GM10266 (cell line): ENCODE measurements around the gene APOBEC2.

Experiments
- DNase-seq: peaks from one replicate; pipeline ENCODE4 v3.0.0; 2012; ENCODE audit errors: extremely low spot score
- TF ChIP-seq, protein P1 (sequence below): IDR thresholded peaks from 2 replicates; pipeline ENCODE4 v1.5.1; 2012; ENCODE audit warnings: mild to moderate bottlenecking, low read depth; ENCODE audit not compliant: control insufficient read depth, insufficient read depth; ENCODE audit errors: missing control alignments

Gene APOBEC2

DNA sequence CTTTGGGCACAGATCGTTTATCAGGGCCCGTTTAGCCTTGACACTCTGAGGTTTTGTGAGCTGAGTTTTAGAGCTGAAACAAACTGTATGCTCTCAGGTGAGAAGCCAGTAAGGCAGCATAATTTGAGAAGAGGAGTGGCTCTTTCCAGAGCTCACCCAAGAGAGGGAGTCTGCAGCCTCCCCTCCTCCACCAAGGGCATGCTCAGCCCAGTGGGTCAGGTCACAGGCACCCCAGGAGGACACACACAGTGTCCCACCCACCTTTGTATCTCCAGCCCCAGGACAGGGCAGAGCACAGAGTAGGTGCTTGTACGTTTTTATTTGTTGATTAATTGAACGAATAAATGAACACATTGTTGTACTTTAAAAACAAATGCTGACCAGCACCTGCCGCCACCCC is 7.3 kb upstream of the APOBEC2 start:
- TF ChIP-seq, protein P1, sequence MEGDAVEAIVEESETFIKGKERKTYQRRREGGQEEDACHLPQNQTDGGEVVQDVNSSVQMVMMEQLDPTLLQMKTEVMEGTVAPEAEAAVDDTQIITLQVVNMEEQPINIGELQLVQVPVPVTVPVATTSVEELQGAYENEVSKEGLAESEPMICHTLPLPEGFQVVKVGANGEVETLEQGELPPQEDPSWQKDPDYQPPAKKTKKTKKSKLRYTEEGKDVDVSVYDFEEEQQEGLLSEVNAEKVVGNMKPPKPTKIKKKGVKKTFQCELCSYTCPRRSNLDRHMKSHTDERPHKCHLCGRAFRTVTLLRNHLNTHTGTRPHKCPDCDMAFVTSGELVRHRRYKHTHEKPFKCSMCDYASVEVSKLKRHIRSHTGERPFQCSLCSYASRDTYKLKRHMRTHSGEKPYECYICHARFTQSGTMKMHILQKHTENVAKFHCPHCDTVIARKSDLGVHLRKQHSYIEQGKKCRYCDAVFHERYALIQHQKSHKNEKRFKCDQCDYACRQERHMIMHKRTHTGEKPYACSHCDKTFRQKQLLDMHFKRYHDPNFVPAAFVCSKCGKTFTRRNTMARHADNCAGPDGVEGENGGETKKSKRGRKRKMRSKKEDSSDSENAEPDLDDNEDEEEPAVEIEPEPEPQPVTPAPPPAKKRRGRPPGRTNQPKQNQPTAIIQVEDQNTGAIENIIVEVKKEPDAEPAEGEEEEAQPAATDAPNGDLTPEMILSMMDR: no peak
- DNase-seq: no peak

DNA sequence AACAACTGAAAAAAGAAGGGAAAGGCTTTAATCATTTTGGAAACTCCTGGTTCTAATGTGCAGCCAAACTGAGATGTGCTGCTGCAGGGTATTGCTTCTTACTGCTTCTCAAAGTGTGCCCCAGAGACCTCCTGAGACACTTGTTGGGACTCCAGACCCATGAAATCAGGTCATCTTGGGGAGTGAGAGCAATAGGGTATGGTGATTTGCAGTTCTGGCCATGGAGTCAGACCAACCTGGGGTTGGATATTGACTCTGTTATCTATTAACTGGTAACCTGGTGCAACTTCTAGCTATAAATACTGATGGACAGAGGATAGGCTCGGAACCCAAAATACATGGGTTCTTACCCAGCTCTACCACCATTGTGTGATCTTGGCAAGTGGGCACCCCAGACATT is 6.9 kb upstream of the APOBEC2 start:
- TF ChIP-seq, protein P1: no peak
- DNase-seq: no peak

DNA sequence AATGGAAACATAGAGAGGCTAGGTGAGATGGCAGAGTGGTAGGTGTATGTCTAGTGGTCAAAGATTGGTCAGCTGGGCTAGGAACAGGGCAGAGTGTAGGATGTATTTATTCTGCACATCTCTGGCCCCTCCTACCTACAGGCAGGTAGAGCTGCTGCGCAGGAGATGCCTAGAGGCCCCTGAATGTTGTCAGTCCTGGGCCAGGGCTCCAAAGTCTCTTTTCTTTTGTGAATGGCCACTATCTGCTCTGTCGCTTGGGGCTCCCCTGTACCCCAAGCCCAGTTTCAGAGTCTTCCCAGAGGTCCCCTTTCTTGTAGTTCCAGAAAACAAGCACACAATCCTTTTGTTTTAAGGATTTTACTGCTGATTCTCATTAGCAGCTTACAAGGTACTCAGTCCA is 5.7 kb upstream of the APOBEC2 start:
- TF ChIP-seq, protein P1: no peak
- DNase-seq: no peak

DNA sequence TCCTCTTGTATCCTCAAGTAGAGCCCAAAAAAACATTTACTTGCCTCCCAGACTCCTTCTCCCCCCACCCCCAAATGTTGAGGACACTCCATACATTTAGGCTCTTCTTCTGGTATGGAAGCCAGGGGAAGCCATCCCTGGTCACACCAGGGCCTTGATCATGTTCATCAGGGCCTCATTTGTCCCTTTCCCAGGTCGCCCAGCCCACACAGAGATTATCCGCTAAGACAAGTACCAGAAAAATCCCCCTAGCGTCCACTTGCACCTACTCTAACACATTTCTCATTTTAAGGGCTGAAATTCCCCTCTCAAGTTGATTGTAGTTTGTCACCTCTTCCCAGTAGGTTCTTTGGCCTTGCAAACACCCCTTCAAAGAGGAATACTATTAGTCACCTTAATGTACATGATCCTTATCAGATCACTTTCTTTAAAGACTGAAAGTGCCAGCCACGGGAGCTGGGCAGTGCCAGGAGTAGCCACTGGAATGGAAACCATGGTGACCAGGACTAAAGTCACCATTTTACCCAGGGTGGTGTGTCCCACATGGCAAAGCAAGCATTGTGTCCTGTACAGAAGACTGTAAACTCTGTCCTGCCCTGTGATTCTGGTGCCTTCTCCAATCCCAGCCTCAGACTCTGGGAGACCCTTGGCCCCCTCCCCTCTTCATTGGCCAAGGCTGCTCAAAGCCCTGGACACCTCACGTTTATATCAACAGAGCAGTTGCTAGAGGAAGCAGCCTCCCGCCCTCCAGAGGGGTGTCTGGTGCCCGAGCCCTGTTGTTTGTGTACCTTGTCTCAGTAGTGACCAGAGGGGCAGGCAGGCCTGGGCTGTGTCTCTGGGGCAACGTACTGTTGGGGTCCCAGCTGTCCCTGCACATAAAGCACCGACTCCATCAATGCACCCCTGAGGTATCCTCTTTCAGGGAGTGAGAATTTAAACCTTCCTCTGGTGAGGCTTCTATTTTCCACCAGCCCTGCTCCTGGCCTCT is 5.0 kb upstream of the APOBEC2 start:
- TF ChIP-seq, protein P1: no peak
- no peak for DNase-seq

DNA sequence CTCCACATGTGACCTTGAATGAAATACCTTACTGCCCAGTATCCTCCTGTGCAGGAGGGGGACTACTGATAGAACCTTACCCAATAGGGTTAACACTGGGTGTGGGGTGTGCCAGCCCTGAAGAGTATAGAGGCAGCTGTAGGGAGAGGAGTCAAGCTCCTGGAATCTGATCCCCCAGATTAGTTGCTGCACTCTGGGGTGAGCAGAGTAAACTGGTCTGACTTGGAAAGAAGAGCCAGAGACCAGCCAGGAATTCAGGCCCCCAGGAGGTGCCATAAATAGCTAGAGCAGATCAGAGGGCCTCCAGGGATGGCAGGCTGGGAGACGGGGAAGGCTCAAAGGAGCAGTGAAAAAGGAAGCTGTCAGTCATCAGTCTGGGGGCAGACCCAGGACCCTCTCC is 3.5 kb upstream of the APOBEC2 start:
- no peak for DNase-seq
- TF ChIP-seq, protein P1: no peak

DNA sequence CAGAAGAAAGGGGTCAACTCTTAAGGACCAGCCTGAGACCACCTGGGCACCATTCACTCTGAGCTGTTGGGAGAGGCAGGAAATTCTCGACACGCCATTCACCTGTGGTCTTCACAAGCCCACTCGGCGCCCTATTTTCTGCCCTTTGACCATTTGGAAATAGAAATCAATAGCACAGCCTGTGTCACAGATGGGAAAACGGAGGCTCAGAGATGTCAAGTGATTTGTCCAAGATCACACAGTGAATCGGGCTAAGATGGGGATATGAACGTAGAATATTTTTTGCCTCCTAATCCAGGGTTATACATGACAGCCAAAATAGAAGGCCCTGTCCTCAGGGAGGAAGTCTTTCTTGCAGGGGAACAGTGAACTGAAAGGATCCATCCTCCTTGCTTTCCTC is 3.0 kb upstream of the APOBEC2 start:
- no peak for DNase-seq
- TF ChIP-seq, protein P1: no peak

DNA sequence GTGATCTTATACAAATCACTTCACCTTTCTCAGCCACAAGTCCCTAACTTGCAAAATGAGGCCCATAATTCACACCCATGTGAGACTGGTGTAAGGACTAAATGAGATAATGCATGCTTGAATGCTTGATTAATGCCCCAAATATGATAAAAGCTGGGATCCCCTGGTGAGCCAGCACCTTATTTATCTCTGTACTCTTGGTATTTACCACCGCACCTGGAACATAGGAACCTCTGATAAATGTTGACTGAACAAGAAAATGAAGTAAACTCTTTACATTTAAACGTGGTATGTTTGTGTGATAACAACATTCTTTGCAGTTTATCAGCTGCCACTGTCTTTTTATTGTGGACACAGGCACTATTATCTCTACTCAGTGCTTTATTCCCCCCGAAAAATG is 2.5 kb upstream of the APOBEC2 start:
- DNase-seq: no peak
- TF ChIP-seq, protein P1: no peak
